ENCODE data around the gene BNIP1.

Gene BNIP1

DNA sequence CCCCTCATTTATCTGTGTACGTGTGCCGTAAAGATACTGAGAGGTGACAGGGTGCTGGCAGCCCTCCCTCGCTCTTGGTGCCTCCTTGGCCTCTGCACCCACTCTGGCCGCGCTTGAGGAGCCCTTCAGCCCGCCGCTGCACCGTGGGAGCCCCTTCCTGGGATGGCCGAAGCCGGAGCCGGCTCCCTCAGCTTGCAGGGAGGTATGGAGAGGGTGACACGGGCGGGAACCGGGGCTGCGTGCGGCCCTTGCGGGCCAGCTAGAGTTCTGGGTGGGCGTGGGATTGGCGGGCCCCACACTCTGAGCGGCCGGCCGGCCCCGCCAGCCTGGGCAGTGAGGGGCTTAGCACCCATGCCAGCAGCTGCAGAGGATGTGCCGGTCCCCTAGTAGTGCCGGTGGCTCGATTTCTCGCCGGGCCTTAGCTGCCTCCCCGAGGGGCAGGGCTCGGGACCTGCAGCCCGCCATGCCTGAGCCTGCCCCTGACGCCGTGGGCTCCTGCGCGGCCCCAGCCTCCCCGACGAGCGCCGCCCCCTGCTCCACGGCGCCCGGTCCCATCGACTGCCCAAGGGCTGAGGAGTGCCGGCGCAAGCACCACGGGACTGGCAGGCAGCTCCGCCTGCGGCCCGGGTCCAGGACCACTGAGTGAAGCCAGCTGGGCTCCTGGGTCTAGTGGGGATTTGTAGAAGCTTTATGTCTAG lies 69.1 kb downstream of the BNIP1 start:
- H3K9ac ChIP-seq, result no peak overlapping the region
- no peaks in the 10 kb centered on the region for H3K4me1 ChIP-seq
- no peaks in the 10 kb centered on the region for H3K9me3 ChIP-seq (ENCODE audit: control insufficient read depth, low read length)
- no peak overlapping the region for H3K4me3 ChIP-seq (ENCODE audit: low read depth, low read length)
- no peak overlapping the region for H2AFZ ChIP-seq
- no peak overlapping the region for H3K27ac ChIP-seq
- H3K4me2 ChIP-seq (ENCODE audit: low read length), result no peak overlapping the region
- TF ChIP-seq, protein P1, sequence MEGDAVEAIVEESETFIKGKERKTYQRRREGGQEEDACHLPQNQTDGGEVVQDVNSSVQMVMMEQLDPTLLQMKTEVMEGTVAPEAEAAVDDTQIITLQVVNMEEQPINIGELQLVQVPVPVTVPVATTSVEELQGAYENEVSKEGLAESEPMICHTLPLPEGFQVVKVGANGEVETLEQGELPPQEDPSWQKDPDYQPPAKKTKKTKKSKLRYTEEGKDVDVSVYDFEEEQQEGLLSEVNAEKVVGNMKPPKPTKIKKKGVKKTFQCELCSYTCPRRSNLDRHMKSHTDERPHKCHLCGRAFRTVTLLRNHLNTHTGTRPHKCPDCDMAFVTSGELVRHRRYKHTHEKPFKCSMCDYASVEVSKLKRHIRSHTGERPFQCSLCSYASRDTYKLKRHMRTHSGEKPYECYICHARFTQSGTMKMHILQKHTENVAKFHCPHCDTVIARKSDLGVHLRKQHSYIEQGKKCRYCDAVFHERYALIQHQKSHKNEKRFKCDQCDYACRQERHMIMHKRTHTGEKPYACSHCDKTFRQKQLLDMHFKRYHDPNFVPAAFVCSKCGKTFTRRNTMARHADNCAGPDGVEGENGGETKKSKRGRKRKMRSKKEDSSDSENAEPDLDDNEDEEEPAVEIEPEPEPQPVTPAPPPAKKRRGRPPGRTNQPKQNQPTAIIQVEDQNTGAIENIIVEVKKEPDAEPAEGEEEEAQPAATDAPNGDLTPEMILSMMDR (IDR thresholded peaks at IDR 0.05), result no peak
- H3K79me2 ChIP-seq, result no peaks in the 10 kb centered on the region
- H3K27me3 ChIP-seq (ENCODE audit: control insufficient read depth, insufficient read depth, low read length), result no peaks in the 10 kb centered on the region
- no peaks in the 10 kb centered on the region for H3K36me3 ChIP-seq (ENCODE audit: control insufficient read depth, insufficient read depth, low read length)

Measured in parathyroid adenoma (tissue), 2 donors.